Heart right ventricle (tissue), 16 donors: Measurements from ENCODE around the gene ARMH1. TPM values are rescaled to one million over a fixed set of nuclear protein-coding genes. Genes with fewer than 3 reads are reported as not detected.

Experiments
- ATAC-seq, 8 donors: fragments of 200-7000 bp; cut with Tn5 transposase; one replicate each; pipeline ENCODE4 v1.9.1; 2020; ENCODE audit warnings: mild to moderate bottlenecking in 8 of 8, moderate library complexity in 8 of 8, moderate number of reproducible peaks in 1 of 8
- DNase-seq, 2 donors: peaks; one replicate each; pipeline ENCODE4 v3.0.0-alpha.2; 2020
- H3K27ac ChIP-seq, 10 donors: fragments of 200-600 bp; sonication (generic) in 2 of 10; one replicate each; pipeline versions ENCODE4 v1.5.0 to v1.8.0; 2020 to 2022; ENCODE audit warnings: mild to moderate bottlenecking in 3 of 10
- H3K27me3 ChIP-seq, 7 donors: fragments of 200-600 bp; one replicate each; pipeline ENCODE4 v1.8.0; 2021 to 2022; ENCODE audit warnings: mild to moderate bottlenecking in 2 of 7
- H3K36me3 ChIP-seq, 9 donors: fragments of 200-600 bp; sonication (generic) in 1 of 9; one replicate each; pipeline versions ENCODE4 v1.5.0 to v1.8.0; 2020 to 2022; ENCODE audit warnings: mild to moderate bottlenecking in 2 of 9
- H3K4me1 ChIP-seq, 9 donors: fragments of 200-600 bp; sonication (generic) in 1 of 9; one replicate each; pipeline versions ENCODE4 v1.5.0 to v1.8.0; 2020 to 2022; ENCODE audit warnings: mild to moderate bottlenecking in 4 of 9
- H3K4me3 ChIP-seq, 10 donors: fragments of 200-600 bp; sonication (generic) in 2 of 10; one replicate each; pipeline versions ENCODE4 v1.5.0 to v1.8.0; 2020 to 2022; ENCODE audit warnings: mild to moderate bottlenecking in 7 of 10, moderate library complexity in 2 of 10
- H3K9me3 ChIP-seq, 11 donors: fragments of 200-600 bp in 10 of 11; sonication (generic) in 2 of 11; one replicate each; pipeline versions ENCODE4 v1.5.0 to v1.8.0; 2013 to 2022; ENCODE audit warnings: mild to moderate bottlenecking in 2 of 11, control low read depth in 1 of 11, moderate library complexity in 1 of 11
- CTCF ChIP-seq, 9 donors: fragments of 200-600 bp; sonication (generic) in 2 of 9; IDR thresholded peaks; one replicate each; pipeline versions ENCODE4 v1.5.0 to v1.8.0; 2021 to 2022; ENCODE audit warnings: antibody characterized with exemption in 9 of 9, mild to moderate bottlenecking in 5 of 9, moderate library complexity in 1 of 9
- WGBS, 2 donors: extraction: QIAGEN DNeasy Blood & Tissue Kit; methylation state at CpG; one replicate each; pipeline ENCODE4 v1.1.7; 2013; ENCODE audit warnings: inconsistent platforms in 1 of 2; 5-methylcytosine and 5-hydroxymethylcytosine counted together
- intact Hi-C, 10 donors: fragments of 100-400 bp; cut with DNase I; formaldehyde crosslinking; loops; one replicate each; pipeline versions ENCODE4 v1.11.1 to v1.14.2; 2022
- polyA plus RNA-seq, 2 donors: library from polyadenylated mRNA; stranded (reverse); fragments of 200-250 nt; gene quantifications; one replicate each; pipeline ENCODE4 v1.2.3, GENCODE V29; 2013
- total RNA-seq, 10 donors: library from RNA; stranded (reverse); fragmentation: NEBNext Ultra II Directional in 3 of 10; extraction: Animal tissue kit (Norgen Biotek cat#: 25700) in 3 of 10; gene quantifications; one replicate each; pipeline versions ENCODE4 v1.2.1 to v1.2.4, GENCODE V29; 2021 to 2023
- donor health status: Arrhythmogenic right ventricular cardiomyopathy.
- donor health status: ischemic (EF 13 %, LVEDD 7.1; RV severe dilation, severe dysfunction).
- donor health status: healthy with polysubstance abuse.
- donor health status: DM: no; HTN: yes; CAD: no.
- donor health status: DM: no; HTN: no; CAD: no.
- donor health status: ischemic (EF 25% LVEDD 6.9; RV normal size, moderate dysfunction).
- donor health status: ischemic (EF 25% LVEDD 5.7; RV mildly dilated, moderate dysfunction).
- donor health status: healthy.
- donor health status: DM: yes; HTN: yes; CAD: no.
- donor health status: Ischemic cardiomyopathy.
- donor health status: ischemic (EF 35%, LVEDD 5.7; RV mildly dilated, moderate dysfunction).
- donor health status: nonischemic (EF 11% LVEDD 7.7; RV severe dilation, severe dysfunction).
- donor health status: DM: yes; HTN: yes; CAD: no.
- donor health status: PGD.
- donor health status: ischemic (EF 29% LVEDD 5.4; RV normal size, mild dysfunction).
- donor health status: nonischemic (EF 23%, LVEDD 6.1; RV moderate dilation, normal function).

Gene ARMH1
- total and polyA plus RNA-seq, 12 donors, result 0.62 to 3.3 (median 1.1) TPM; not detected in 5

- intact Hi-C loops, result no loop called here
Measured at GRCh38 chr1:44681905-44682882, 7.7 kb downstream of the ARMH1 start.

GRCh38 chr1:44682883-44683265 lies 8.4 kb downstream of the ARMH1 start:
- Histone ChIP-seq H3K4me3 (no peak overlapping the region), H3K4me1 (peaks cover 0 to 21% (median 3%) of the 10 kb centered on the region in 9 donors), H3K27me3 (no peaks in the 10 kb centered on the region), H3K27ac (no peak overlapping the region), H3K9me3 (no peaks in the 10 kb centered on the region), H3K36me3 (no peaks in the 10 kb centered on the region)
- intact Hi-C loops, result no loop called here
- no peak for ATAC-seq
- WGBS, 2 donors, result 94 to 97% methylated on average over 3 of the region's 3 CpGs
- TF ChIP-seq CTCF (IDR thresholded peaks at IDR 0.05), result no peak
- DNase-seq, result no peak

More at GRCh38 chr1:44681905-44682882, 7.7 kb downstream of the ARMH1 start:
- Histone ChIP-seq H3K27me3 (no peaks in the 10 kb centered on the region), H3K9me3 (no peaks in the 10 kb centered on the region), H3K27ac (no peak overlapping the region), H3K4me3 (no peak overlapping the region), H3K4me1 (peaks cover 0 to 27% (median 3%) of the 10 kb centered on the region in 9 donors), H3K36me3 (no peaks in the 10 kb centered on the region)
- no peak for TF ChIP-seq CTCF (IDR thresholded peaks at IDR 0.05)
- 85 to 86% methylated on average over 14 of the region's 14 CpGs for WGBS, 2 donors
- DNase-seq (no peak), ATAC-seq (no peak)

GRCh38 chr1:44684525-44684924 lies 10.0 kb downstream of the ARMH1 start:
- intact Hi-C loops, result no loop called here
- no peak for DNase-seq
- no peak overlapping the region for H3K4me3 ChIP-seq
- peaks cover 0 to 10% (median 0%) of the 10 kb centered on the region in 9 donors for H3K4me1 ChIP-seq
- H3K27ac ChIP-seq, result no peak overlapping the region
- no peaks in the 10 kb centered on the region for H3K9me3 ChIP-seq
- no peaks in the 10 kb centered on the region for H3K36me3 ChIP-seq
- WGBS, 2 donors, result 82 to 100% methylated on average over 1 of the region's 1 CpG
- no peak for TF ChIP-seq CTCF (IDR thresholded peaks at IDR 0.05)
- H3K27me3 ChIP-seq, result no peaks in the 10 kb centered on the region
- no peak for ATAC-seq

- DNase-seq (no peak), ATAC-seq (no peak)
- peaks cover 0 to 10% (median 0%) of the 10 kb centered on the region in 9 donors for H3K4me1 ChIP-seq
- intact Hi-C loops, result no loop called here
- H3K27ac ChIP-seq, result no peak overlapping the region
- H3K4me3 ChIP-seq, result no peak overlapping the region
- no peaks in the 10 kb centered on the region for H3K27me3 ChIP-seq
- 97 to 98% methylated on average over 4 of the region's 4 CpGs for WGBS, 2 donors
- H3K9me3 ChIP-seq, result no peaks in the 10 kb centered on the region
- no peaks in the 10 kb centered on the region for H3K36me3 ChIP-seq
- no peak for TF ChIP-seq CTCF (IDR thresholded peaks at IDR 0.05)
Measured at GRCh38 chr1:44685218-44685617, 10.7 kb downstream of the ARMH1 start.
